A673 (cell line): ENCODE data around the gene SCGB3A2. TPM values are rescaled to one million over a fixed set of nuclear protein-coding genes. Genes with fewer than 3 reads are reported as not detected.

Experiments
- BruUV-seq: library from RNA; stranded (reverse); fragments of 400-500 nt; replicated peaks from 2 replicates; lab custom pipeline; 2021; lab: Mats Ljungman, UMichigan
- CTCF ChIA-PET: fragments of 300-600 bp; sonication (Branson Sonifier 250); formaldehyde crosslinking; loops from one replicate; lab custom pipeline; 2022; ENCODE audit warnings: antibody characterized with exemption; lab: Charles Lee
- POLR2A ChIA-PET: fragments of 300-600 bp; sonication (Branson Sonifier 250); formaldehyde crosslinking; loops from one replicate; lab custom pipeline; 2022; ENCODE audit warnings: antibody characterized with exemption; ENCODE audit not compliant: low non-redundant PET; lab: Charles Lee
- DNase-seq: peaks from one replicate; pipeline ENCODE4 v3.0.0-alpha.2; 2015; ENCODE audit warnings: low spot score
- H3K27ac ChIP-seq: fragments of 200-600 bp; sonication (generic); 2 replicates; pipeline ENCODE4 v1.5.1; 2016; ENCODE audit warnings: mixed run types, low read depth, mild to moderate bottlenecking, mixed read lengths, antibody characterized with exemption, low read length; ENCODE audit not compliant: poor library complexity, severe bottlenecking
- H3K27me3 ChIP-seq: fragments of 200-600 bp; sonication (generic); replicated peaks from 2 replicates; pipeline ENCODE4 v1.6.1; 2017; ENCODE audit warnings: mixed run types, low read depth, mild to moderate bottlenecking, mixed read lengths, antibody characterized with exemption, low read length; ENCODE audit not compliant: insufficient read depth, poor library complexity
- H3K36me3 ChIP-seq: fragments of 200-600 bp; sonication (generic); 2 replicates; pipeline ENCODE4 v1.6.1; 2016; ENCODE audit warnings: mixed run types, mild to moderate bottlenecking, mixed read lengths, antibody characterized with exemption, low read length; ENCODE audit not compliant: insufficient read depth, poor library complexity, severe bottlenecking
- H3K4me1 ChIP-seq: fragments of 200-600 bp; sonication (generic); 2 replicates; pipeline ENCODE4 v1.6.1; 2017; ENCODE audit warnings: mixed run types, mild to moderate bottlenecking, mixed read lengths, antibody characterized with exemption, low read length; ENCODE audit not compliant: insufficient read depth, poor library complexity, severe bottlenecking
- H3K4me3 ChIP-seq: fragments of 200-600 bp; sonication (generic); 2 replicates; pipeline ENCODE4 v1.5.1; 2016; ENCODE audit warnings: low read depth, mixed run types, mild to moderate bottlenecking, mixed read lengths, low read length; ENCODE audit not compliant: poor library complexity, severe bottlenecking
- H3K9me3 ChIP-seq: fragments of 200-600 bp; sonication (generic); 2 replicates; pipeline ENCODE4 v1.6.1; 2016; ENCODE audit warnings: mixed run types, low read depth, mild to moderate bottlenecking, mixed read lengths, antibody characterized with exemption, low read length; ENCODE audit not compliant: poor library complexity, severe bottlenecking
- EZH2 ChIP-seq: fragments of 200-600 bp; sonication (generic); IDR thresholded peaks from 2 replicates; pipeline ENCODE4 v1.6.1; 2017; ENCODE audit warnings: borderline replicate concordance, low read depth, mild to moderate bottlenecking, mixed read lengths, antibody characterized with exemption, low read length; ENCODE audit not compliant: poor library complexity, severe bottlenecking
- intact Hi-C: fragments of 100-400 bp; cut with micrococcal nuclease; formaldehyde crosslinking; loops from one replicate; pipeline ENCODE4 v1.10.0; 2022; ENCODE audit not compliant: unreplicated experiment
- total RNA-seq: library from RNA; stranded (reverse); gene quantifications from 2 replicates; pipeline ENCODE4 v1.2.3, GENCODE V29; 2021
- TF ChIP-seq, protein P1 (sequence below): fragments of 300-800, 200-600 bp; sonication (generic); conservative IDR thresholded peaks from 2 replicates; pipeline ENCODE4 v1.5.1; 2017; ENCODE audit warnings: low read depth, mild to moderate bottlenecking, antibody characterized with exemption, low read length, moderate library complexity, mixed read lengths

SCGB3A2 gene
- total RNA-seq, 1 experiment from 2014 or later = not detected

- Histone ChIP-seq H3K4me3 (no peak overlapping the region), H3K4me1 (no peaks in the 10 kb centered on the region), H3K27me3 (no peaks in the 10 kb centered on the region), H3K36me3 (no peaks in the 10 kb centered on the region), H3K27ac (no peak overlapping the region), H3K9me3 (no peaks in the 10 kb centered on the region)
- TF ChIP-seq, protein P1, sequence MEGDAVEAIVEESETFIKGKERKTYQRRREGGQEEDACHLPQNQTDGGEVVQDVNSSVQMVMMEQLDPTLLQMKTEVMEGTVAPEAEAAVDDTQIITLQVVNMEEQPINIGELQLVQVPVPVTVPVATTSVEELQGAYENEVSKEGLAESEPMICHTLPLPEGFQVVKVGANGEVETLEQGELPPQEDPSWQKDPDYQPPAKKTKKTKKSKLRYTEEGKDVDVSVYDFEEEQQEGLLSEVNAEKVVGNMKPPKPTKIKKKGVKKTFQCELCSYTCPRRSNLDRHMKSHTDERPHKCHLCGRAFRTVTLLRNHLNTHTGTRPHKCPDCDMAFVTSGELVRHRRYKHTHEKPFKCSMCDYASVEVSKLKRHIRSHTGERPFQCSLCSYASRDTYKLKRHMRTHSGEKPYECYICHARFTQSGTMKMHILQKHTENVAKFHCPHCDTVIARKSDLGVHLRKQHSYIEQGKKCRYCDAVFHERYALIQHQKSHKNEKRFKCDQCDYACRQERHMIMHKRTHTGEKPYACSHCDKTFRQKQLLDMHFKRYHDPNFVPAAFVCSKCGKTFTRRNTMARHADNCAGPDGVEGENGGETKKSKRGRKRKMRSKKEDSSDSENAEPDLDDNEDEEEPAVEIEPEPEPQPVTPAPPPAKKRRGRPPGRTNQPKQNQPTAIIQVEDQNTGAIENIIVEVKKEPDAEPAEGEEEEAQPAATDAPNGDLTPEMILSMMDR = no peak
- TF ChIP-seq EZH2 = no peak
- DNase-seq = no peak
- intact Hi-C loops = no loop called here
- BruUV-seq = no TSS peak
- ChIA-PET POLR2A (no interaction called here), CTCF (no interaction called here)
These were observed 29.3 kb upstream of the SCGB3A2 start for GRCh38 chr5:147849226-147849625.

GRCh38 chr5:147851578-147851977, 26.9 kb upstream of the SCGB3A2 start:
- Histone ChIP-seq H3K4me1 (peaks cover 9% of the 10 kb centered on the region), H3K27ac (no peak overlapping the region), H3K4me3 (no peak overlapping the region), H3K9me3 (no peaks in the 10 kb centered on the region), H3K27me3 (no peaks in the 10 kb centered on the region), H3K36me3 (no peaks in the 10 kb centered on the region)
- no TSS peak for BruUV-seq
- intact Hi-C loops = no loop called here
- ChIA-PET CTCF (no interaction called here), POLR2A (no interaction called here)
- DNase-seq = no peak
- no peak for TF ChIP-seq EZH2
- TF ChIP-seq, protein P1 = no peak

DNA sequence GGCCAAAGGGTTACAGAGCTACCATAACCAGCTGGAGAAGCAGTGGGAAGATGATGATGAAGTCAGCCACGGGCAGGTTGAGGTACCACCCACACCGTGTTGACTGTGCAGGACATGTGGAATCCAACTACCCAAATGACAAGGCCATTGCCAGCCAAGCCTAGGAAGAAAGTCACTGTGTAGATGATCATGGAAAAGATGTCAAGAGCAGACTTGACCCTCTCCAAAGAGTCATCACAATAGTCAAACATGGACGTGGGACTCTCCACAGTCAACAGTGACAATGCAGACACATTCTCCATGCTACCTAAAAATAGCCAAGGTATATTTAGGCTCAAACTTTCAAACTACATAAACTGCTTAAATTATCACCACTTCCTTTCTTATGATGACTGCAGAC, 26.1 kb upstream of the SCGB3A2 start:
- Histone ChIP-seq H3K27me3 (no peaks in the 10 kb centered on the region), H3K36me3 (no peaks in the 10 kb centered on the region), H3K9me3 (no peaks in the 10 kb centered on the region), H3K27ac (no peak overlapping the region), H3K4me3 (no peak overlapping the region), H3K4me1 (peaks cover 9% of the 10 kb centered on the region)
- no TSS peak for BruUV-seq
- intact Hi-C loops = no loop called here
- POLR2A ChIA-PET = no interaction called here
- TF ChIP-seq, protein P1 = no peak
- no peak for TF ChIP-seq EZH2
- no peak for DNase-seq
- CTCF ChIA-PET = no interaction called here
